NCI-H2227 treated with DMSO at 0.1 percent for 48 hours (cell line): Measurements from ENCODE around the gene PRSS21.

ENCODE experiments used
- DNase-seq: peaks from one replicate; lab custom pipeline; 2025; lab: John Stamatoyannopoulos, UW

Gene PRSS21

GRCh38 chr16:2843526-2843925 lies 26.5 kb downstream of the PRSS21 start:
- no peak for DNase-seq

- no peak for DNase-seq
These were observed 28.1 kb downstream of the PRSS21 start for GRCh38 chr16:2845116-2845515.

- DNase-seq: no peak
These were observed 29.7 kb downstream of the PRSS21 start for GRCh38 chr16:2846511-2847310.

- no peak for DNase-seq
These were observed 32.1 kb downstream of the PRSS21 start for GRCh38 chr16:2848933-2849725.

- no peak for DNase-seq
These were observed 35.1 kb downstream of the PRSS21 start for GRCh38 chr16:2852003-2852730.

GRCh38 chr16:2852731-2853507 lies 35.9 kb downstream of the PRSS21 start:
- DNase-seq: no peak

GRCh38 chr16:2853531-2854073 lies 36.6 kb downstream of the PRSS21 start:
- DNase-seq: no peak

GRCh38 chr16:2854700-2855309 lies 37.8 kb downstream of the PRSS21 start:
- no peak for DNase-seq

- no peak for DNase-seq
These were observed 38.5 kb downstream of the PRSS21 start for GRCh38 chr16:2855536-2855935.

GRCh38 chr16:2856061-2856670 lies 39.1 kb downstream of the PRSS21 start:
- no peak for DNase-seq

GRCh38 chr16:2856686-2857450 lies 39.8 kb downstream of the PRSS21 start:
- DNase-seq: no peak

GRCh38 chr16:2857451-2858244 lies 40.6 kb downstream of the PRSS21 start, which contains the start of gene PRSS22:
PRSS22 (minus strand) TSS chr16:2858170; CDS start chr16:2858104, 66 bp downstream.
- DNase-seq: no peak

GRCh38 chr16:2858245-2859025 lies 41.4 kb downstream of the PRSS21 start:
- no peak for DNase-seq

- no peak for DNase-seq
These were observed 42.7 kb downstream of the PRSS21 start for GRCh38 chr16:2859686-2860265.

GRCh38 chr16:2860826-2861567 lies 44.0 kb downstream of the PRSS21 start:
- no peak for DNase-seq

- DNase-seq: no peak
These were observed 48.6 kb downstream of the PRSS21 start for GRCh38 chr16:2865651-2866050.

GRCh38 chr16:2866431-2866830 lies 49.4 kb downstream of the PRSS21 start:
- DNase-seq: no peak
